Activated naive CD8-positive, alpha-beta T cell treated with anti-CD3 and anti-CD28 coated beads for 36 hours (primary cell): ENCODE measurements around the gene SLC2A4. TPM values are rescaled to one million over a fixed set of nuclear protein-coding genes. Genes with fewer than 3 reads are reported as not detected.

Source experiments
- DNase-seq: peaks from one replicate; pipeline ENCODE4 v3.0.0; 2021
- H3K27ac Mint-ChIP-seq: one replicate; pipeline ENCODE4 v1.8.0; 2022; ENCODE audit warnings: mild to moderate bottlenecking, moderate library complexity, mixed read lengths
- H3K27me3 Mint-ChIP-seq: one replicate; pipeline ENCODE4 v1.8.0; 2022; ENCODE audit warnings: mild to moderate bottlenecking, mixed read lengths
- H3K36me3 Mint-ChIP-seq: one replicate; pipeline ENCODE4 v1.8.0; 2021; ENCODE audit warnings: mild to moderate bottlenecking, mixed read lengths
- H3K4me1 Mint-ChIP-seq: one replicate; pipeline ENCODE4 v1.8.0; 2021; ENCODE audit warnings: mixed read lengths
- H3K4me3 Mint-ChIP-seq: one replicate; pipeline ENCODE4 v1.8.0; 2022; ENCODE audit warnings: mild to moderate bottlenecking, moderate library complexity, mixed read lengths
- H3K9me3 Mint-ChIP-seq: one replicate; pipeline ENCODE4 v1.8.0; 2022; ENCODE audit warnings: mixed read lengths
- total RNA-seq, 2 experiments: library from RNA; stranded (reverse); gene quantifications; one replicate each; pipeline ENCODE4 v1.2.3, GENCODE V29; 2021

SLC2A4 gene
- total RNA-seq, 2 experiments from 2014 or later: 0.54 to 0.56 TPM

DNA sequence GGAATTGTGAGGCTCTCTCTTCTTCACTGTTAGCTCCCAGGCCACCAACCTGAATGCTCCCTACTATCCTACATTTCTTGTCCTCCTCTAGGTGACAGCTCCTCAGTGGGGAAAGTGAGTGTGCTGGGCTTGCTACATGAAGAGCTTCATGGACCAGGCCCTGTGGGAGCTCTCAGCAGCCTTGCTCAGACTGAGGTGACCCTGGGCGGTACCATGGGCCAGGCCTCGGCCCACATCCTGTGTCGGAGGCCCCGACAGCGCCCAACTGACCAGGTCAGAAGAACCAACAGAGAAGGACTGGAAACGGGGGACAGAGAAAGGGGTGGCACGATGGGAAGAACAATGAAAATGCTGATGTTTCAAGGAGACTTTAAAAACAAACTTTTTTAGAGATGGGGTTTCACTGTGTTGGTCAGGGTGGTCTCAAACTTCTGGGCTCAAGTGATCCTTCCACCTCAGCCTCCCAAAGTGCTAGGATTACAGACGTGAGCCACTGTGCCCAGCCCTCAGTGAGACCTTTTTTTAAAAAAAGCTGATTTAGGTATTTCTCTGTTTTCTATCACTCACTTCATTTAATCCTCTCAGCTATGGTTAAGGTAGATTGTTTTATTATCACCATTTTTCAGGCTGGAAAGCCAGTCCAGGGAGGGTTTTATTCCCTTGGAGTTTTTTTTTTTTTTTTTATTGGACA, 24.6 kb upstream of the SLC2A4 start:
- peaks cover 34% of the 10 kb centered on the region for H3K4me1 Mint-ChIP-seq
- peak overlapping the region; percentile 63 for H3K27ac Mint-ChIP-seq
- H3K9me3 Mint-ChIP-seq: no peaks in the 10 kb centered on the region
- peaks cover 31% of the 10 kb centered on the region for H3K36me3 Mint-ChIP-seq
- no peak overlapping the region for H3K4me3 Mint-ChIP-seq
- H3K27me3 Mint-ChIP-seq: no peaks in the 10 kb centered on the region
- no peak for DNase-seq

DNA sequence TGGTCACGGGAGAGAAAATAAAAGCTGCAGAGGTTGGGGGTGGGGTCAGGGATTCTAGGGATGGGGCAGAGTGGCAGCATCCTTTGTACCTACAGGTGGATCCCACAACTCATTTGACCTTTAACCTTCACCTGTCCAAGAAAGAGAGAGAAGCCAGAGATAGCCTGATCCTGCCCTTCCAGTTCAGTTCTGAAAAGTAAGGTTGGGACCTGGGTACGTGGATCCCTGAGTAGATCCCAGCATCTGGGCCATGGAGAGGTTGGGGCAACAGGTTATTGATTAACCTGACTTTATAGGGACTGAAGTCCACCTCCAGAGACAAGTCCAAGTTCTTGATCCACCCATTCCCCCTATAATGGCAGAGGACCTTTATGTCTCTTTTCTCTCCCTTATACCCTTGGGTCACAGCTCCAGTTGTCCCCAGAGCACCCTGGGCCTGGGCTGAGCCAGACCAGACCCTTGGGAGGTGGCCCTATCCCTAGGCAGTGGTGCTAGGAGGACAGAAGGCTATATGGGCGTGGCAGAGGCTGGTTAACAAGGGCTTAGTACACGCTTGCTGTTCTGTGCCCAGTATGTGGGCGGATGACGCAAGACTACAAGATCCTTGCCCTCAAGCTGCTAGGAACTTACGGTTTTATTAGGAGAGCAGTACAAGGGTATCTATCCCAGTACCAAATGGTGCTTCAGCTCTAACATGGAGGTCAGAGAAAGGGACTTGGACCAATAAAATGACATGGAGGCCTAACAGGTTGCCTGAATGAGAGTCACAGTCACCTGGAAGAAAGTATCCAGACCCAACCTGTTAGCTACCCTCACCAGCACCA, 22.6 kb upstream of the SLC2A4 start:
- no peak for DNase-seq
- Mint-ChIP-seq H3K4me1 (peaks cover 42% of the 10 kb centered on the region), H3K27me3 (peaks cover 14% of the 10 kb centered on the region), H3K9me3 (no peaks in the 10 kb centered on the region), H3K27ac (peak overlapping the region; percentile 68), H3K36me3 (peaks cover 26% of the 10 kb centered on the region), H3K4me3 (no peak overlapping the region)

DNA sequence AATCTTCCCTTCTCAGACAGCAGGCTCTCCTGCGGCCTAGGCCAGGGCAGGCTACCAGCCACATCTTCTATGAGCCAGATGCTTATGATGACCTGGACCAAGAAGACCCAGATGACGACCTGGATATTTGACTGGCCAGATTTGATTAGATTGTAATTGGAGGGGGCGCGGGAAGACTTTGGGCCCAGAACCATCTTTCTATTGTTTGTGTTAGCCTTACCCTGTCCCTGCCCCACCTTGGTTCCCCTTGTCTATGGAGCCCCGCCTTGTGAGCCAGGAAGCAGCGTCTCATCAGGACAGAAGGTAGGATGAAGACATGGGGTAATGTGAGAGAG, 22.0 kb upstream of the SLC2A4 start:
- DNase-seq: no peak
- Mint-ChIP-seq H3K4me1 (peaks cover 41% of the 10 kb centered on the region), H3K27ac (peak overlapping the region; percentile 68), H3K4me3 (no peak overlapping the region), H3K36me3 (peaks cover 22% of the 10 kb centered on the region), H3K27me3 (peaks cover 18% of the 10 kb centered on the region), H3K9me3 (no peaks in the 10 kb centered on the region)

DNA sequence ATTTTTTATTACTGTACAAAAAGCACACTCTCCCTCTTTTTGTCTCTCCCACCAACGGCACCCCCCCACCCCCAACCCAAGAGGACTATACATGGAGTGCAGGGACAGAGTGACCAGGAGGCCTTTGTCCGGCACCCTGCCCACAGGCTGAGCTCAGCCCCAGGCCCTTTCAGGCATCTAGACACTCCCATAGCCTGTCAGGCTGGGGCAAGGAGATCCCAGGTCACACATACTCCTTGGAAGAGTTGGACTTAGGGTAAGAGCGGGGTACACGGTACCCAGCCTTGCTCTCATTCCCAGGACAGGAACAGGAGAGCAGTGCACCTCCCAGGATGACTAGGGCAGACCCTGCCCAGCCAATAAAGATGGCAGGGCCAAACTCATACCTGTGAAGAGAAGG, 21.4 kb upstream of the SLC2A4 start:
- DNase-seq: no peak
- H3K4me1 Mint-ChIP-seq: peaks cover 41% of the 10 kb centered on the region
- H3K4me3 Mint-ChIP-seq: no peak overlapping the region
- peaks cover 16% of the 10 kb centered on the region for H3K36me3 Mint-ChIP-seq
- no peaks in the 10 kb centered on the region for H3K9me3 Mint-ChIP-seq
- H3K27ac Mint-ChIP-seq: peak overlapping the region; percentile 71
- H3K27me3 Mint-ChIP-seq: peaks cover 18% of the 10 kb centered on the region

GRCh38 chr17:7260651-7261378, 20.7 kb upstream of the SLC2A4 start:
- H3K36me3 Mint-ChIP-seq: peaks cover 16% of the 10 kb centered on the region
- H3K27ac Mint-ChIP-seq: no peak overlapping the region
- peak; percentile 50 for DNase-seq
- peak overlapping the region; percentile 59 for H3K4me3 Mint-ChIP-seq
- peaks cover 18% of the 10 kb centered on the region for H3K27me3 Mint-ChIP-seq
- H3K4me1 Mint-ChIP-seq: peaks cover 41% of the 10 kb centered on the region
- no peaks in the 10 kb centered on the region for H3K9me3 Mint-ChIP-seq

- Mint-ChIP-seq H3K27ac (peak overlapping the region; percentile 38), H3K27me3 (peaks cover 18% of the 10 kb centered on the region)
These were observed 19.9 kb upstream of the SLC2A4 start for GRCh38 chr17:7261379-7262191.

DNA sequence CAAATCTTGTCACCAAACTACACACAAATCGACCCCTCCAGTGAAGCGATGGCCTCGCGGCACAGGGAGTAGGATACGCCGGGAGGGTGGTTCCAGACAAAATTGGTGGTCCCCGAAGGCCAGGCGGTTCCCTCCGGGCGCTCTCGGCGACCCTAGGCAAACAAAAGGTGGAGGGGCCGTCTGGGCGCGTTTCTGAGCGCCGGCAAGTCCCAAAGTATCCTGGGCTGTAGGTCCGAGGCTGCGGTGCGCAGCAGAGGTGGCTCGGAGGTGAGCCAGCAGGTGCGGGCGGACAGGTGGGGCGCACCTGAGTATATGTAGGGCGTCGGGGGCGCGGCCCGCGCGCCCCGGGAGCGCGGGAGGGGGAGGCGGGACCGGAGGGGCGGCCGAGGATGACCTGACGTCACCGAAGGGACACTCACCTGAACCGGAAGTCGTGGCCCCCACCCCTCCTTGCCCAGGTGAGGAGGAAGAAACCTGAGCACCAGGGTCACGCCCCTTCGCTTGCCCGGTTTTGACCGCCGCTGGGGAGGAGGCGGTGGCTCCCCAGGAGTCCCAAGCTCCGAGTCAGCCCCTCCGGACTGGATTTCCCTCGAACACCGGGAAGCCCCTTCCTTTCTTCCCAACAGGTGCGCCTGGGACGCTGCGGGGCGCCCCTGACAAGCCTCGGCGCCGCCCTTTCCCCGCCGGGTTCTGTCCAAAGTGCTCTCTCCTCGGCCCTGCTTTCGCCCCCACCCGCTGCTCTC, 19.2 kb upstream of the SLC2A4 start, which contains the start of gene CLDN7:
Gene CLDN7, minus strand, starts transcription at position 287 of the 743 bp plus-strand sequence. CDS start 435 bp downstream, outside the sequence.
- DNase-seq: no peak
- H3K4me3 Mint-ChIP-seq: peak within 1 kb of the TSS; percentile 66
- peak within 1 kb of the TSS; percentile 38 for H3K27ac Mint-ChIP-seq
- H3K27me3 Mint-ChIP-seq: peaks cover 18% of the 10 kb centered on the region
- peaks cover 41% of the 10 kb centered on the region for H3K4me1 Mint-ChIP-seq
- H3K36me3 Mint-ChIP-seq: peaks cover 6% of the 10 kb centered on the region
- H3K9me3 Mint-ChIP-seq: no peaks in the 10 kb centered on the region

More at GRCh38 chr17:7261379-7262191, 19.9 kb upstream of the SLC2A4 start:
- Mint-ChIP-seq H3K9me3 (no peaks in the 10 kb centered on the region), H3K4me3 (peak overlapping the region; percentile 64), H3K4me1 (peaks cover 41% of the 10 kb centered on the region), H3K36me3 (peaks cover 10% of the 10 kb centered on the region)
- peak; percentile 21 for DNase-seq

DNA sequence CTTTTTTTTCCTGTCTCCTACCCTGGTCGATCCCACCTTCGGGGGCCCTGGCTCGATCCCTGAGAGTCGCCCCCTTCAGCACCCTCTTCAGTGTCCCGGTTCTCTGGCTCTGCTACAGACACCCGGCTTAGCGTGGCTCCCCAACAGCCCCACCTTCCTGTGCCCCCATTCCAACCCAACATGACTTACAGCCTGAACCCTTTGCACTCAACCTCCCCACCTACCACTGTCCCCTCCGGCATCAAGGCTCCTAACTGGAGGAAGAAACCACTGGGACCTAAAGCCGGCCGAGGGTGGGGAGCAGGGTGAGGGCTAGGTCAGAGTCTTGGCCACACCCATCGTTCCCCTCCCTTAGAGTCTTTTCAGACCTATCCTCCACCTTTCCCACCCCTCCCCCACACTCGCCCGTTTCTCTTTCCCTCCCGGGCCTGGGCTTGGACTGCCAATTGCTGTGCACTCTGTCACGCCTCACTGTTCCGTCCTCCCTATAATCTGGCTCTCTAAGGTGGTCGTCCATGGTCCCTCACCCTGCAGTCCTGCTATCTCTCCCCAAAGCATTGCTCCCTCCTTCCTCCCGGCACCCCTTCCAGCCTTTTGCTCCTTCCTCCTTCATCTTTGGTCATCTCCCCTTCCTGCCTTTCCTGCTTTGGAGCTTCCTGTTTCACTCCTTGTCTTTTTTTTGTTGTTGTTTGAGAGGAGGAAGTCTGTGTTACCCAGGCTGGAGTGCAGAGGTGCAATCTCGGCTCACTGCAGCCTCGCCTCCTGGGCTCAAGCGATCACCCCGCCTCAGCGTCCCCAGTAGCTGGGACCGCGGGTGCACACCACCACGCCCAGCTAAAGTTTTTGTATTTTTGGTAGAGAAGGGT, 18.4 kb upstream of the SLC2A4 start:
- no peaks in the 10 kb centered on the region for H3K9me3 Mint-ChIP-seq
- H3K27me3 Mint-ChIP-seq: peaks cover 18% of the 10 kb centered on the region
- peaks cover 6% of the 10 kb centered on the region for H3K36me3 Mint-ChIP-seq
- peaks cover 41% of the 10 kb centered on the region for H3K4me1 Mint-ChIP-seq
- DNase-seq: no peak
- H3K27ac Mint-ChIP-seq: no peak overlapping the region
- H3K4me3 Mint-ChIP-seq: peak overlapping the region; percentile 66

- DNase-seq: no peak
- peaks cover 6% of the 10 kb centered on the region for H3K36me3 Mint-ChIP-seq
- H3K4me3 Mint-ChIP-seq: no peak overlapping the region
These were observed 17.8 kb upstream of the SLC2A4 start for GRCh38 chr17:7263801-7264078.

GRCh38 chr17:7266784-7267183, 14.7 kb upstream of the SLC2A4 start:
- Mint-ChIP-seq H3K4me3 (no peak overlapping the region), H3K9me3 (no peaks in the 10 kb centered on the region), H3K27me3 (peaks cover 18% of the 10 kb centered on the region), H3K36me3 (no peaks in the 10 kb centered on the region), H3K4me1 (peaks cover 19% of the 10 kb centered on the region), H3K27ac (no peak overlapping the region)
- no peak for DNase-seq

More at GRCh38 chr17:7263801-7264078, 17.8 kb upstream of the SLC2A4 start:
- H3K27ac Mint-ChIP-seq: no peak overlapping the region
- H3K4me1 Mint-ChIP-seq: peaks cover 37% of the 10 kb centered on the region
- peaks cover 18% of the 10 kb centered on the region for H3K27me3 Mint-ChIP-seq
- H3K9me3 Mint-ChIP-seq: no peaks in the 10 kb centered on the region

DNA sequence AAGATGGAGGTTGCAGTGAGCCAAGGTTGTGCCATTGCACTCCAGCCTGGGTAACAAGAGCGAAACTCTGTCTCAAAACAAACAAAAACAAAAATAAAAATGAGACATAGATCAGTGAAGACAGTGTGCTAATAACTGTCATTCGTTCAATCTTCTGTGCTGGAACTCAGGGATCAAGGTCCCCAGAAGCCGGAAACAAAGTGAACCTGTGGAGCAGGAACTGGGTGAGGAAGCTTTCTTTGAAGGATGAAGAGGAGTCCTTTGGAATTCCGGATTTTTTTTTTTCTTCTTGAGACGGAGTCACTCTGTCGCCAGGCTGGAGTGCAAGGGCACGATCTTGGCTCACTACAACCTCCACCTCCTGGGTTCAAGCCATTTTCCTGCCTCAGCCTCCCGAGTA, 2.1 kb upstream of the SLC2A4 start:
- H3K4me1 Mint-ChIP-seq: peaks cover 22% of the 10 kb centered on the region
- no peak for DNase-seq
- H3K9me3 Mint-ChIP-seq: no peaks in the 10 kb centered on the region
- no peaks in the 10 kb centered on the region for H3K36me3 Mint-ChIP-seq
- peaks cover 18% of the 10 kb centered on the region for H3K27me3 Mint-ChIP-seq
- no peak overlapping the region for H3K27ac Mint-ChIP-seq
- H3K4me3 Mint-ChIP-seq: no peak overlapping the region

GRCh38 chr17:7280519-7281073, 922 bp upstream of the SLC2A4 start:
- peaks cover 18% of the 10 kb centered on the region for H3K27me3 Mint-ChIP-seq
- DNase-seq: peak; percentile 88
- H3K27ac Mint-ChIP-seq: peak overlapping the region; percentile 84
- H3K4me1 Mint-ChIP-seq: peaks cover 22% of the 10 kb centered on the region
- H3K9me3 Mint-ChIP-seq: no peaks in the 10 kb centered on the region
- H3K36me3 Mint-ChIP-seq: no peaks in the 10 kb centered on the region
- H3K4me3 Mint-ChIP-seq: peak overlapping the region; percentile 76
